ENCODE measurements around the gene SH3GL2.

Gene SH3GL2

DNA sequence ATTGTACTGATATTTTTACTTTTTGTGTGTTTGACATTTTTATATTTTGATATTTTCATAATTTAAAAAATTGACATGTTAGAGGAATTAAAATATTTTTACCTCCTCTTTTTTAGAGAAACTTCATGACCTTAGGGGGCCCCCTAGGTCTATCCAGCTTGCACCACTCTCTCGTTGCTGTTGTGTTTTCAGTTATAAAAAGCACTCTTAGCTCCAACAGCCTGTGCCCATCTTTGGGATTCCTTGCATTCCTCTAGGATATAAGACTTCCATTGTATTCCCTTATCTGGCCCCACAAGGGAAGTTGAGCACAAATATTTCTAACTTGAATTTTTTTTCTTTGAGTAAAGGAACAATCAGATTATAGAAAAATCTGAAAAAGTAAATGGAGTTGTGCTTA, 245.3 kb downstream of the SH3GL2 start:
- DNase-seq, result no peak

GRCh38 chr9:17824616-17825264, 245.9 kb downstream of the SH3GL2 start:
- DNase-seq, result no peak

DNA sequence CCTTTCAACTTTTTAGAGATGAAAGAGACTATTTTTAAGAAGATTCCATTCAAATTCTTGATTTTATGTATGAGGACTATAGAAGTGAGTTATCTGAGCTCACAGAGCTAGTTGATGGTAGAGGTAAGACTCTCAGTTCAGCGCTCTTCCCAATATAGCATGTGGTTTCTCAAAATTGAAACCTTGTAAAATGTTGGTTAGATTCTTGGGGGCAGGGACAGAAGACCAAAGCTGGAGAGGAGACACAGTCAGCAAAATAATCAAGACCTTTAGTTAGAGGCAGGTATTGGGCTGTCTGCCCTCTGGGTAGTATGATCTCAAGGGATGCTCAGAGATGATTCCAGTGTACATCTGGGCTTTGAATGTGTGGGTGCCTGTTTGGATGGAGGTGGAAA, 246.4 kb downstream of the SH3GL2 start:
- DNase-seq, result no peak

DNA sequence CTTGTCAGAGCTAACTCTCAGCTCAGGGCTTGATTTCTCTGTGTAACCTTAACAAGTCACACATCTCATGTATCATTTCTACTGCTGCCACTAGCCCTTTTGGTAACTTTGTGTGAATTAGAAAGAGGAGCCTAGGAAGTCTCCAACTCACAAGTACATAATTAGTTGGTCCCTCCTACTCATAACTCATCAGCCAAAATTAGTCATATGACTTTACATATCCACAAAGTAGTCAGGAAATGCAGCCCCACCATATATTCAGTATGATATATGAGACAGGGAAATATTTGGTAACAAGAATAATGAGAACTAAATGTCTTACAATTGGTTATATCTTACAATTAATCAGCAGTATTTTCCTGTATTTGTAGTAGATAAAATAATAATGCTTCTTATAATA, 250.2 kb downstream of the SH3GL2 start:
- no peak for DNase-seq

- no peak for DNase-seq
These were observed 251.0 kb downstream of the SH3GL2 start for GRCh38 chr9:17829812-17830385.

GRCh38 chr9:17832812-17833211, 253.9 kb downstream of the SH3GL2 start:
- no peak for DNase-seq

- DNase-seq, result no peak
These were observed 255.0 kb downstream of the SH3GL2 start for GRCh38 chr9:17833846-17834245.

- no peak for DNase-seq
These were observed 259.1 kb downstream of the SH3GL2 start for GRCh38 chr9:17837965-17838364.

DNA sequence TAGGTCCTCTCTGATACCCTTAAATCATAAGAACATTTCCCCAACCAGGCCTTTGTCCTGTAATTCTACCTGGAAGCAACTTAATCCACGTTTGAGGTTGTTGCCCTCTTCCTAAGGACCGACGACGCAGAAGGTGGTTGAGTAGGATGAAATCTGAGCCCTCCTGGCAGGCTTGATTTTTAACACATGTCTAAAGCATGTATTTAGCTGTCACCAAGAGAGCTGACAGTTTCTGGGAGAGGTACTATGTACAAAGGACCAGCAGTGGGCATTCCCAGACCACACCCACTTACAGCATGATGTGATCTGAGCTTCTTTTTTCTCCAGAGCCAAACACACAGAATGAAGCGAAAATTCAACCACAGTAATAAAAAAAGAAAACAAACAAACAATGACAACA, 260.9 kb downstream of the SH3GL2 start:
- no peak for DNase-seq

DNA sequence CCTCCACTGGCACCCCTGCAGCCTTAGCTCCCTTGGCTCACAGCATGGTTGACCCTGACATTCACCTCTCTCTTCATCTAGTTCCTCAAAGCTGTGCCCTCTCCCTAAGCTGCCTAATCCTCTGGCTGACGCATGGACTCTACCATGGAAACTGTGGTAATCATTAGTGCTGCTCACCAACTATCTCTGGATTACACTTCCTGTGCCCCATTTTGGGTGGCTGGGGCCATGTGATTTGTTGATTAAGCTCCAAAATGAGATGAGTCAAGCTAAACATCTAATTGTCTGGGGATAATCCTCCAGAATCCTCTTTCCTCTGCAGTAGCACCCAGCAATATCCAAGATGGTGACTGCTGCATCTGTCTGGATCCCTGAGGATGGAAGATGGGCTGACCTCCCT, 264.4 kb downstream of the SH3GL2 start:
- DNase-seq, result no peak
